GM19452 (cell line): ENCODE data around the gene SLC30A1.
"Not testable (repeated sequence)": the region's sequence is repeated elsewhere in the genome, so short reads cannot be mapped to it uniquely, and the experiment has no call there.

Experiments
- ATAC-seq: cut with Tn5 transposase; IDR thresholded peaks from one replicate; pipeline ENCODE4 v1.9.1; 2021; ENCODE audit not compliant: unreplicated experiment

SLC30A1 gene

DNA sequence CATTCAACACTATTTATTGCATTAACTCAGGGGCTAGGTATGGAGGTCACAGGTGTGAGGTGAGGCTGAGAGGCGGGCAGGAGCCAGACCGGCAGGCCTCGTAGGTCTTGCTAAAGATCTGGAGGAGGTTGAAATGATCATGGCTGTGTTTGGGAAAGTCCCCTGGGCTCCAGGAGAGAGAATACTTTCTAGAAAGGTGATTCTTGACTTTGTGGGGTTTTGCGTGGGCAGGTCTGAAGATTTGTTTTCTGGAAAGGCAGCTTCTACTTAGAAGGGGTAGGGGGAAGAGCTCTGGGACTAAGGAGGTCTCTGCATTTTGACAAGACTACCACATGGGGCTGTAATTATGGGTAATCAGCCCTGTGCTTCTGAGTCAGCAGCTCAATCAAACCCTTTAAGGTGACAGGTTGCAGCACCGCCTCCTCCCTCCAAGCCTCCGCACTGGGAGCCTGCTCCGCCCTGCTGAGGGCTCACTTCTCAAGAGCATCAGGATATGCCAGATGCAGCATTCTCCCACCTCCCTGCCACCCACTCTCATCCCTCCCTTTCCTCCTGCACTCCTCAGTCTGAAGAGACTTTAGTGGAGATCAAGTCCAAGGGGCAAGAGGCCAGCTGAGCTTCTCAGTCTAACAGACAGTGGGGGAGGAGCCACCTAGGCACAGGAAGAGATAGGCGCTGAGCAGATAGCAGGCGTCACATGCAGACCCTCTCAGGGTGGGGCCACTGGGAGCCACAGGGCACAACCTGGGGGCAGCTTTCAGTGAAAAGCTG lies 30.5 kb downstream of the SLC30A1 start:
- ATAC-seq, result no peak

- ATAC-seq, result no peak
Measured at GRCh38 chr1:211547710-211548109, 31.3 kb downstream of the SLC30A1 start.

DNA sequence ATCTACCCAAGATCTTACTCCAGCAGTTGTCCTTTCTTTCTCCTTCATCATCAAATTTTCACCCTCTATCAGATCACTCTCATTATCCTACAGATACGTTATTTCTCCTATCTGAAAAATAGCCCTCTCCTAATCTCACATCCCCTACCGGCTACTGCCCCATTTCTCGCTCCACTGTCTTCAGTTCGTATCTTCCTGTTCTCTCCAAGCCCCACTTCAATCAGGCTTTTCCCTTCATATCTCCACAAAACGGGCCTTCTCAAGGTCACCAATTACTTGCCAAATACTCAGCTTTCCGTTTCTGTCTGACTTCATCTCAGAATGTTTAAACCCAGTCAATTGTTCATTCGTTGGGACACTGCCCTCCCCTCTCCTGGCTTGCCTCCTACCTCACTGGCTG lies 32.4 kb downstream of the SLC30A1 start:
- no peak for ATAC-seq

- ATAC-seq, result no peak
Measured at GRCh38 chr1:211543025-211543424, 35.9 kb downstream of the SLC30A1 start.

DNA sequence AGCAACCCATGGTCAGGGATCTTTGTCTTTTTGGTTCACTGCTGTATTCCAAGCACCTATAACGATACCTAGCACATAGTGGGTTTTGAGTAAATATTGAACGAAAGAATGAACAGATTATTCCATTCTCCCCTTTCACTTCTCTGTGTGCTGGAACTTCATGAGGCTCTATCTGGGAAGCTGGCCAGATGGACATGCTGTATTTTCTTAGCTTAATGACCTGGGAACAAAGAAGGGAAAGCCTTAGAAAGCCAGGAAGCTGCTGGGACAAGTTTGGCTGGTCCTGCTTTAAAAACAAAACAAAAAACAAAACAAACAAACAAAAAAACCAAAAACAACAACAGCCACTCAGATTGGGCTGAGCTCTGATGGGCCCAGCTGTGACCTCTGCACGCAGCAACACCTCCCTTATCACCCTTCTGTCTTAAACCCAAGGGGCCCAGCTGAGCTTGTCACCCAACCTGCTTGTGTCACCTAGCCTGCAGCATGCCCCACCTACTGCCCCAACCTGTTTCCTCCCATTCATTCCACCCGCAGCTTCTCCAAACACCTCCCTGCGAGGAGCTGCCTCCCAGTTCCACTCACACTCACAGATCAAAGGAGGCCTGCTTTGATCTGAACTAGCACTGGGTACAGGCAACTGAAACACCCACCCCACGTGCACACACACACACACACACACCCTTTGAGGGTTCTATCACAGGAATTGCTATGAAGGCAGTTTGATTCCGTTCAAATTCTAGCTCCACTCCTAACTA lies 37.1 kb downstream of the SLC30A1 start:
- no peak for ATAC-seq

- no peak for ATAC-seq
Measured at GRCh38 chr1:211541278-211541677, 37.7 kb downstream of the SLC30A1 start.

DNA sequence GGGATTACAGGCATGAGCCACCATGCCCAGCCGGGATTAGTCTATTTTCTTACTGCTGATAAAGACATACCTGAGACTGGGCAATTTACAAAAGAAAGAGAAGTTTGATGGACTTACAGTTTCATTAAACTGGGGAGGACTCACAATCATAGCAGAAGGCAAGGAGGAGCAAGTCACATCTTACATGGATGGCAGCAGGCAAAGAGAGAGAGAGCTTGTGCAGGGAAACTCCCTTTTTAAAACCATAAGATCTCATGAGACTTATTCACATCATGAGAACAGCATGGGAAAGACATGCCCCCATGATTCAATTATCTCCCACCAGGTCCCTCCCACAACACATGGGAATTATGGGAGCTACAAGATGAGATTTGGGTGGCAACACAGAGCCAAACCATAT lies 38.1 kb downstream of the SLC30A1 start:
- not testable (repeated sequence) for ATAC-seq

DNA sequence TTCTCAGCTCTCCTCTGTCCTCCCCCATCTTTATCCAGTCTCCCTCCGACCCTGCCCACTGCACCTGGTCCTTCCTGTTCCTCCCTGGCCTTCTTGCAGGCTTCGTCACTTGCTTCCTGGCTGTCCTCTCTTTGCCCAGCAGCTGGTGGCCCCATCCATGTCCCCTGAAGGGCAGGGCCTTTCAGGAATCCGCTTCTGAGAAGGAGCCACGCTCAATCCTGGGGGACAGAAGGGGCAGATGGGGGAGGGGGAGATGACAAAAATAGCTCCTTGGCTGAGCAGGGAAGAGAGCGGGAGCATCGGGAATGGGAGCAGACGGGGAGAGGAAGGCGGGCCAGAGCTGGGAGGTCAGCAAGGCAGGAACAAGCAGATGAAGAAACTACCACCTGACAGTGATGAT lies 40.7 kb downstream of the SLC30A1 start:
- no peak for ATAC-seq

- ATAC-seq, result no peak
Measured at GRCh38 chr1:211537253-211537652, 41.7 kb downstream of the SLC30A1 start.

GRCh38 chr1:211536606-211537005 lies 42.4 kb downstream of the SLC30A1 start:
- ATAC-seq, result no peak

DNA sequence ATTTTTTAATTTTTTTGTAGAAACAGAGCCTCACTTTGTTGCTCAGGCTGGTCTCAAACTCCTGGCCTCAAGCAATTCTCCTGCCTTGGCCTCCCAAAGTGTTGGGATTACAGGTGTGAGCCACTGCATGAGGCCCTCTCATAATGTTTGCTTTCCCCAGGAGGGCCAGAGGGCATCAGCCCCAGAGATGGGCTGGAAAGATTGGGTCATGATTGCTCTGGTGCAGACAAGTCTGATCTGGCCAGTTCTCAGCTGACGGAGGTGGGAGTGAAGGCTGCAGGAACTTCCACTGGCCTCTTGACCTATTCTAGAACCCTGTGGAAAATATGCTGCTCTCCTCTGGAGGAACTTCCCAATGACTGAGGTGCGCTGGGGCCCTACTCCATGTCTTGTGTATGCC lies 43.6 kb downstream of the SLC30A1 start:
- ATAC-seq, result no peak

- no peak for ATAC-seq
Measured at GRCh38 chr1:211534545-211535291, 44.2 kb downstream of the SLC30A1 start.

DNA sequence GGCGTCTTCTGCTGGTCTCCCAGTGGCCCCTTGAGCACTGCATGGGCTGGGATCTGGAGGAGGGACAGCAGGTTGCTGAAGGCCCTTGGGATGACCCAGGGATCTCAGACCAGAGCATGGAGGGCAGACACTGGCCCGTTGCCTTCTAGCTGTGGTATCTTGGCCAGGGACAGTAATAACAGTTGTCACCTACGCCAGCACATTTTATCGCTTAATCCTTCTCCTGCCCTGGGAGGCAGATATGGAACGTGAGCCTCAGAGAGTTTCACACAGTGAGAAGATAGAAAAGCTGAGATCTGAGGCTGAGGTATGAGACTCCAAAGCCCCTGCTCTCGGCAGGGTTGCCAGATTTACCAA lies 46.9 kb downstream of the SLC30A1 start:
- ATAC-seq, result no peak

GRCh38 chr1:211531194-211532087 lies 47.5 kb downstream of the SLC30A1 start:
- ATAC-seq, result no peak

GRCh38 chr1:211530102-211530501 lies 48.9 kb downstream of the SLC30A1 start:
- no peak for ATAC-seq

DNA sequence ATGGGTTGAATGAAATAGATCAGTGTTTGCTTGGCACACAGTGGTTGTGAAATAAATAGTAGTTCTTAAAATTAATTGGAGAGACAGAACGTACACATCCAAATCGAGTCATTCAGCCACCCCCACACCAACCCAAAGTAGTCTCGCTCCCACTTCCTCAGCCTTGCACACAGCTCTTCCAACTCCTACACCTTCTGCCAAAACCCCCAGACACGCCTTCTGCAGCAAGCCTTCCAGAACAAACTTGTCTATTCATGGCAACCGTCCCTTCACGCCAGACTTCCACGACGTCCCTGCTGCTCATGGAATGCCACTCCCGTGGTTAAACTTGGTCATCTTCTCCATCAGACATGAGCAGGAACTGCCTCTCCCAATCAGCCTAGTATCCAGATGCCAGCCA lies 49.5 kb downstream of the SLC30A1 start:
- ATAC-seq, result no peak

- ATAC-seq, result no peak
Measured at GRCh38 chr1:211529011-211529410, 50.0 kb downstream of the SLC30A1 start.

DNA sequence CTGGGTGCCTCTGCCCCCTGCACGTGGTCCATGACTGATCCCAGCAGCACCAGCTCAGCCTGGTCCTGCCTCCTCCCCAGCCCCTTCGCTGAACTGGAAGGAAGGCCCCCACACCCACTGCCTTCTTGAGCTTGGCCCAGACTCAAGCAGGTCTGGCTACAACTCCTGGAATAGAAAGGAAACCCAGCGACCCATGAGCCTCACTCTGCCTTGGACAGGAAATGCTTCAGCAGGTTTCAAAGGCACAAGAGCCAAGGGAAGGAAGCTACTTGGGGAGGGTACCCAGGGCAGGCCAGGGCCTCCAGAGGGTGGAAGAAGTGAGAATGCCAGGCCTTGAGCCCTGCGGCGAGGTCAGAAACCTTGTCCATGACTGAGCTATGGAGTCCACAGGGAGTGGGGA lies 51.1 kb downstream of the SLC30A1 start:
- ATAC-seq, result no peak

DNA sequence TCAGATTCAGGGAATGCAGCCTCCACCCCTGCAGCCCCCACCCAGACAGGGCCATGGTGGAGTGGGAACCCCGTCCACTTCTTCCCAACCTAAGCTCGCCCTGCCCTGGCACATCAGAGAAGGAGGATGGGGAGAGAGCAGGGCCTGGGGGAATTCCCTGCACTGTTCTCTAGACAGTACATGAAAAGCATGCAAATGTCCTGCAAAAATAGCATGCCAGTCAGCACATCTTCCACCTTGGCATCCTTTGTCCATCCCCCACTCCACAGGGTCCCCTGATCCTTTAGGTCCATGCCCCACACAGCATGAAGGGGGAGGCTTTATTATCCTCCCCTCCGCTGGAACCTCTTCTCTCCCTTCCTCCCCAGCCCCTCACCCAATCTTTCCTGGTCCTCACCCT lies 52.0 kb downstream of the SLC30A1 start:
- peak; percentile 75 for ATAC-seq

- no peak for ATAC-seq
Measured at GRCh38 chr1:211526101-211526500, 52.9 kb downstream of the SLC30A1 start.
